K562 (cell line): Measurements from ENCODE around the gene OXA1L. TPM values are rescaled to one million over a fixed set of nuclear protein-coding genes. Genes with fewer than 3 reads are reported as not detected.

ENCODE experiments used
- BRCA1 ChIP-seq, 2 experiments: fragments of 450-650 bp in 1 of 2; sonication (generic) in 1 of 2; formaldehyde crosslinking in 1 of 2; IDR thresholded peaks; 2 replicates each; pipeline versions ENCODE4 v1.5.0 to v1.6.1; 2017 to 2020; ENCODE audit warnings: mild to moderate bottlenecking in 1 of 2, missing genetic modification reagents in 1 of 2
- BRF2 ChIP-seq: IDR thresholded peaks from 3 replicates; pipeline ENCODE4 v1.6.1; 2011; ENCODE audit warnings: borderline replicate concordance, mild to moderate bottlenecking; ENCODE audit not compliant: insufficient read length, insufficient read depth
- DMBX1 ChIP-seq: fragments of 250-450 bp; sonication (Bioruptor Pico); IDR thresholded peaks from 2 replicates; pipeline ENCODE4 v1.8.0; 2022; ENCODE audit warnings: inconsistent platforms, mild to moderate bottlenecking, moderate library complexity, borderline replicate concordance
- EGR1 ChIP-seq: fragments of 450-650 bp; conservative IDR thresholded peaks from 2 replicates; pipeline ENCODE4 v1.6.1; 2017; ENCODE audit warnings: mild to moderate bottlenecking
- GATA2 ChIP-seq: sonication (generic); formaldehyde crosslinking; IDR thresholded peaks from 2 replicates; pipeline ENCODE4 v1.4.0; 2020; ENCODE audit warnings: mild to moderate bottlenecking, missing genetic modification reagents
- HNRNPK ChIP-seq: fragments of 200-400 bp; formaldehyde crosslinking; IDR thresholded peaks from one replicate; pipeline ENCODE4 v1.6.1; 2018; ENCODE audit warnings: mild to moderate bottlenecking, low read depth, low read length; ENCODE audit not compliant: poor library complexity, severe bottlenecking
- MED1 ChIP-seq: sonication (generic); formaldehyde crosslinking; IDR thresholded peaks from 2 replicates; pipeline ENCODE4 v1.8.1; 2023; ENCODE audit warnings: missing genetic modification reagents, borderline replicate concordance
- NCOR1 ChIP-seq: fragments of 450-650 bp; IDR thresholded peaks from 2 replicates; pipeline ENCODE4 v1.6.1; 2016; ENCODE audit warnings: mild to moderate bottlenecking, moderate library complexity
- NR2C2 ChIP-seq, 2 experiments: fragments of 200-800 bp in 1 of 2; sonication (Bioruptor generic) in 1 of 2; sonication (generic) in 1 of 2; formaldehyde crosslinking in 1 of 2; IDR thresholded peaks; 2 replicates each; pipeline versions ENCODE4 v1.6.1 to v1.8.0; 2016 to 2022; ENCODE audit warnings: mild to moderate bottlenecking in 1 of 2, missing compliant biosample characterization in 1 of 2, missing genetic modification characterization in 1 of 2, missing genetic modification reagents in 1 of 2
- NR2F6 ChIP-seq: fragments of 450-650 bp; formaldehyde crosslinking; IDR thresholded peaks from 2 replicates; pipeline ENCODE4 v1.4.0; 2020; ENCODE audit warnings: mild to moderate bottlenecking
- PHF20 ChIP-seq: fragments of 450-650 bp; IDR thresholded peaks from 2 replicates; pipeline ENCODE4 v1.6.1; 2018; ENCODE audit not compliant: partially characterized antibody
- PRMT5 ChIP-seq: sonication (generic); formaldehyde crosslinking; IDR thresholded peaks from 2 replicates; pipeline ENCODE4 v1.5.0; 2020; ENCODE audit warnings: missing genetic modification reagents
- SMARCA4 ChIP-seq: fragments of 450-650 bp; IDR thresholded peaks from 2 replicates; pipeline ENCODE4 v1.6.1; 2016
- SNIP1 ChIP-seq: fragments of 450-650 bp; IDR thresholded peaks from 2 replicates; pipeline ENCODE4 v1.7.1; 2017; ENCODE audit warnings: low read depth, mild to moderate bottlenecking
- THRAP3 ChIP-seq: fragments of 450-650 bp; IDR thresholded peaks from 2 replicates; pipeline ENCODE4 v1.6.1; 2016; ENCODE audit warnings: mild to moderate bottlenecking, inconsistent platforms, borderline replicate concordance
- ZFP36 ChIP-seq: fragments of 150-350 bp; IDR thresholded peaks from 2 replicates; pipeline ENCODE4 v1.6.1; 2018; ENCODE audit warnings: low read length, low read depth; ENCODE audit not compliant: partially characterized antibody
- ZNF224 ChIP-seq: sonication (generic); formaldehyde crosslinking; IDR thresholded peaks from 2 replicates; pipeline ENCODE4 v1.8.0; 2022; ENCODE audit warnings: mild to moderate bottlenecking, missing genetic modification reagents
- ZNF79 ChIP-seq: fragments of 250-450 bp; sonication (Bioruptor Pico); IDR thresholded peaks from 2 replicates; pipeline ENCODE4 v1.4.0; 2020; ENCODE audit warnings: low read depth, mild to moderate bottlenecking, moderate library complexity
- ZZZ3 ChIP-seq: fragments of 450-650 bp; IDR thresholded peaks from 2 replicates; pipeline ENCODE4 v1.6.1; 2016; ENCODE audit warnings: antibody characterized with exemption, mild to moderate bottlenecking, moderate library complexity
- polyA plus RNA-seq, 8 experiments: library from polyadenylated mRNA; depleted of rRNA in 4 of 8; stranded (reverse) in 5 of 8; unstranded in 3 of 8; fragments of >200 nt; fragmentation: Nextera tagmentation in 2 of 8; fragmentation: Illumina TruSeq in 1 of 8; extraction: Ambion mirVana in 2 of 8; extraction: Trizol in 1 of 8; gene quantifications; 2 replicates each; pipeline versions ENCODE4 v1.2.1 to v1.2.3, GENCODE V29; 2011 to 2014; ENCODE audit warnings: inconsistent platforms in 1 of 8, missing spikeins in 1 of 8
- total RNA-seq, 7 experiments: library from RNA; depleted of rRNA in 6 of 7; stranded (reverse); fragments of >200 nt in 6 of 7; fragmentation: Illumina TruSeq in 2 of 7; extraction: Trizol in 2 of 7; gene quantifications; 2 replicates each; pipeline versions ENCODE4 v1.2.1 to v1.2.3, GENCODE V29; 2011 to 2021; ENCODE audit warnings: low replicate concordance in 1 of 7
- TF ChIP-seq, protein P1 (sequence below): fragments of 250-450 bp; sonication (Bioruptor Pico); IDR thresholded peaks from 2 replicates; pipeline ENCODE4 v1.5.0; 2020; ENCODE audit warnings: mild to moderate bottlenecking, borderline replicate concordance
- TF ChIP-seq, protein P2 (sequence below), 2 experiments: fragments of 450-650 bp in 1 of 2; sonication (generic) in 1 of 2; formaldehyde crosslinking; conservative IDR thresholded peaks; 2 replicates each; pipeline versions ENCODE4 v1.4.0 to v1.8.1; 2020 to 2022; ENCODE audit warnings: mild to moderate bottlenecking in 1 of 2, missing genetic modification reagents in 1 of 2
- TF ChIP-seq, protein P3 (sequence below): fragments of 450-650 bp; IDR thresholded peaks from 2 replicates; pipeline ENCODE4 v1.6.1; 2018; ENCODE audit warnings: mild to moderate bottlenecking, low read depth; ENCODE audit not compliant: partially characterized antibody

OXA1L gene
- total and polyA plus RNA-seq, 9 of the 15 experiments (the other 6 are each of a cell fraction or from before 2014, with no cell fraction given), result 100 to 204 (median 145) TPM

- TF ChIP-seq NCOR1 (no peak; the same call in 1 of the 2 replicates), ZNF79 (no peak), HNRNPK (no peak), PHF20 (no peak), PRMT5 (CRISPR knock-in tag) (no peak), ZNF224 (CRISPR knock-in tag) (no peak), THRAP3 (no peak), NR2F6 (no peak), EGR1 (no peak), SNIP1 (no peak), DMBX1 (CRISPR knock-in tag) (no peak), BRCA1 (IDR thresholded peaks at IDR 0.05) (no peak), BRCA1 (CRISPR knock-in tag; IDR thresholded peaks at IDR 0.05) (0 out of 2 replicates have a peak, but pooled peaks have one; percentile 28), BRF2 (no peak), ZZZ3 (no peak), ZFP36 (no peak), NR2C2 (CRISPR knock-in tag; IDR thresholded peaks at IDR 0.05) (peak; percentile 64; the same call in 1 of the 2 replicates), NR2C2 (tag; IDR thresholded peaks at IDR 0.05) (peak; percentile 99), SMARCA4 (0 out of 2 replicates have a peak, but pooled peaks have one; percentile 3), GATA2 (CRISPR knock-in tag) (no peak), MED1 (CRISPR knock-in tag) (0 out of 2 replicates have a peak, but pooled peaks have one; percentile 71)
- TF ChIP-seq, protein P1, sequence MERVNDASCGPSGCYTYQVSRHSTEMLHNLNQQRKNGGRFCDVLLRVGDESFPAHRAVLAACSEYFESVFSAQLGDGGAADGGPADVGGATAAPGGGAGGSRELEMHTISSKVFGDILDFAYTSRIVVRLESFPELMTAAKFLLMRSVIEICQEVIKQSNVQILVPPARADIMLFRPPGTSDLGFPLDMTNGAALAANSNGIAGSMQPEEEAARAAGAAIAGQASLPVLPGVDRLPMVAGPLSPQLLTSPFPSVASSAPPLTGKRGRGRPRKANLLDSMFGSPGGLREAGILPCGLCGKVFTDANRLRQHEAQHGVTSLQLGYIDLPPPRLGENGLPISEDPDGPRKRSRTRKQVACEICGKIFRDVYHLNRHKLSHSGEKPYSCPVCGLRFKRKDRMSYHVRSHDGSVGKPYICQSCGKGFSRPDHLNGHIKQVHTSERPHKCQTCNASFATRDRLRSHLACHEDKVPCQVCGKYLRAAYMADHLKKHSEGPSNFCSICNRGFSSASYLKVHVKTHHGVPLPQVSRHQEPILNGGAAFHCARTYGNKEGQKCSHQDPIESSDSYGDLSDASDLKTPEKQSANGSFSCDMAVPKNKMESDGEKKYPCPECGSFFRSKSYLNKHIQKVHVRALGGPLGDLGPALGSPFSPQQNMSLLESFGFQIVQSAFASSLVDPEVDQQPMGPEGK (CRISPR knock-in tag), result no peak
- TF ChIP-seq, protein P2, sequence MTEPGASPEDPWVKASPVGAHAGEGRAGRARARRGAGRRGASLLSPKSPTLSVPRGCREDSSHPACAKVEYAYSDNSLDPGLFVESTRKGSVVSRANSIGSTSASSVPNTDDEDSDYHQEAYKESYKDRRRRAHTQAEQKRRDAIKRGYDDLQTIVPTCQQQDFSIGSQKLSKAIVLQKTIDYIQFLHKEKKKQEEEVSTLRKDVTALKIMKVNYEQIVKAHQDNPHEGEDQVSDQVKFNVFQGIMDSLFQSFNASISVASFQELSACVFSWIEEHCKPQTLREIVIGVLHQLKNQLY (CRISPR knock-in tag; conservative IDR thresholded peaks at IDR 0.05), result no peak
- TF ChIP-seq, protein P3, sequence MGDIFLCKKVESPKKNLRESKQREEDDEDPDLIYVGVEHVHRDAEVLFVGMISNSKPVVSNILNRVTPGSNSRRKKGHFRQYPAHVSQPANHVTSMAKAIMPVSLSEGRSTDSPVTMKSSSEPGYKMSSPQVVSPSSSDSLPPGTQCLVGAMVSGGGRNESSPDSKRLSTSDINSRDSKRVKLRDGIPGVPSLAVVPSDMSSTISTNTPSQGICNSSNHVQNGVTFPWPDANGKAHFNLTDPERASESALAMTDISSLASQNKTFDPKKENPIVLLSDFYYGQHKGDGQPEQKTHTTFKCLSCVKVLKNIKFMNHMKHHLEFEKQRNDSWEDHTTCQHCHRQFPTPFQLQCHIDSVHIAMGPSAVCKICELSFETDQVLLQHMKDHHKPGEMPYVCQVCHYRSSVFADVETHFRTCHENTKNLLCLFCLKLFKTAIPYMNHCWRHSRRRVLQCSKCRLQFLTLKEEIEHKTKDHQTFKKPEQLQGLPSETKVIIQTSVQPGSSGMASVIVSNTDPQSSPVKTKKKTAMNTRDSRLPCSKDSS, result no peak
Observed at GRCh38 chr14:22766457-22767322, at the start of gene OXA1L (continued).
